Suprapubic skin (tissue), 4 donors: ENCODE measurements around the gene MYRFL. TPM values are rescaled to one million over a fixed set of nuclear protein-coding genes. Genes with fewer than 3 reads are reported as not detected.

Source experiments
- DNase-seq, 2 donors: peaks; one replicate each; pipeline ENCODE4 v3.0.0-alpha.2; 2019; ENCODE audit warnings: low spot score in 2 of 2
- H3K27ac ChIP-seq: fragments of 200-600 bp; sonication (generic); one replicate; pipeline ENCODE4 v1.5.1; 2019
- H3K27me3 ChIP-seq: fragments of 200-600 bp; sonication (generic); one replicate; pipeline ENCODE4 v1.5.1; 2019
- H3K36me3 ChIP-seq: fragments of 200-600 bp; sonication (generic); one replicate; pipeline ENCODE4 v1.5.1; 2019
- H3K4me1 ChIP-seq: fragments of 200-600 bp; sonication (generic); one replicate; pipeline ENCODE4 v1.5.1; 2019
- H3K4me3 ChIP-seq: fragments of 200-600 bp; sonication (generic); one replicate; pipeline ENCODE4 v1.5.1; 2019; ENCODE audit warnings: mild to moderate bottlenecking
- H3K9me3 ChIP-seq: fragments of 200-600 bp; sonication (generic); one replicate; pipeline ENCODE4 v1.5.1; 2019
- EP300 ChIP-seq: sonication (generic); formaldehyde crosslinking; IDR thresholded peaks from one replicate; pipeline ENCODE4 v1.6.1; 2017; ENCODE audit warnings: antibody characterized with exemption
- POLR2A ChIP-seq, 2 donors: fragments of 450-650 bp; IDR thresholded peaks; one replicate each; pipeline ENCODE4 v1.6.1; 2017; ENCODE audit warnings: antibody characterized with exemption in 2 of 2, mild to moderate bottlenecking in 2 of 2, moderate library complexity in 2 of 2
- POLR2AphosphoS5 ChIP-seq, 3 donors: sonication (generic); formaldehyde crosslinking; IDR thresholded peaks; one replicate each; pipeline ENCODE4 v1.6.1; 2017; ENCODE audit warnings: antibody characterized with exemption in 3 of 3
- WGBS: methylation state at CpG from one replicate; pipeline ENCODE4 v1.1.5; 2018; 5-methylcytosine and 5-hydroxymethylcytosine counted together
- total RNA-seq, 4 donors: library from RNA; depleted of rRNA; stranded (reverse); fragments of >200 nt; gene quantifications; one replicate each; pipeline ENCODE4 v1.1.0, GENCODE V29; 2016
- TF ChIP-seq, protein P1 (sequence below), 2 donors: fragments of 200-600 bp in 1 of 2; fragments of 450-650 bp in 1 of 2; sonication (generic) in 1 of 2; IDR thresholded peaks; one replicate each; pipeline ENCODE4 v1.5.1; 2016 to 2019; ENCODE audit warnings: antibody characterized with exemption in 2 of 2, mild to moderate bottlenecking in 1 of 2, moderate library complexity in 1 of 2

Gene MYRFL
- total RNA-seq, 4 donors from 2014 or later, result 1.2 to 3.2 TPM; not detected in 2

DNA sequence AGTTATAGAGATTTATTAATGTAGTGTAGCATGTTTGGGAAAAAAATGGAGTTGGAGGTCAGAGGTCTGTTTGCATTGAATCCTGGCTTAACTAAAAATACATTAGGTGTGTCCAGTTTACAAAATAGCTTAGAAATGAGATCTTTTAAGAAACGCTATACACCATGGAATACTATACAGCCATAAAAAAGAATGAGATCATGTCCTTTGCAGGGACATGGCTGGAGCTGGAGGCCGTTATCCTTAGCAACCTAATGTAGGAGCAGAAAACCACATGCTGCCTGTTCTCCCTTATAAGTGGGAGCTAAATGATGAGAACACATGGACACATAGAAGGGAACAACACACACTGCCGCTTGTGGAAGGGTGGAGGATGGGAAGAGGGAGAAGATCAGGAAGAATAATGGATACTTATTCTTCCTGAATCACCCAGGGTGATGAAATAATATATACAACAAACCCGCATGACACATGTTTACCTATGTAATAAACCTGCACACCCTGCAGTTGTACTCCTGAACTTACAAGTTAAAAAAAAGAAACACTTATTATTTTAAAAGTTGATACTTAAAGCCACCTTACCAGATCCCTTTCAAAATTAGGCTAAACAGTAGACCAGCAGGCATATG is 14.0 kb upstream of the MYRFL start:
- Histone ChIP-seq H3K36me3 (peaks cover 8% of the 10 kb centered on the region), H3K4me3 (no peak overlapping the region), H3K27ac (no peak overlapping the region), H3K27me3 (no peaks in the 10 kb centered on the region), H3K9me3 (peaks cover 7% of the 10 kb centered on the region), H3K4me1 (no peaks in the 10 kb centered on the region)
- TF ChIP-seq, protein P1, sequence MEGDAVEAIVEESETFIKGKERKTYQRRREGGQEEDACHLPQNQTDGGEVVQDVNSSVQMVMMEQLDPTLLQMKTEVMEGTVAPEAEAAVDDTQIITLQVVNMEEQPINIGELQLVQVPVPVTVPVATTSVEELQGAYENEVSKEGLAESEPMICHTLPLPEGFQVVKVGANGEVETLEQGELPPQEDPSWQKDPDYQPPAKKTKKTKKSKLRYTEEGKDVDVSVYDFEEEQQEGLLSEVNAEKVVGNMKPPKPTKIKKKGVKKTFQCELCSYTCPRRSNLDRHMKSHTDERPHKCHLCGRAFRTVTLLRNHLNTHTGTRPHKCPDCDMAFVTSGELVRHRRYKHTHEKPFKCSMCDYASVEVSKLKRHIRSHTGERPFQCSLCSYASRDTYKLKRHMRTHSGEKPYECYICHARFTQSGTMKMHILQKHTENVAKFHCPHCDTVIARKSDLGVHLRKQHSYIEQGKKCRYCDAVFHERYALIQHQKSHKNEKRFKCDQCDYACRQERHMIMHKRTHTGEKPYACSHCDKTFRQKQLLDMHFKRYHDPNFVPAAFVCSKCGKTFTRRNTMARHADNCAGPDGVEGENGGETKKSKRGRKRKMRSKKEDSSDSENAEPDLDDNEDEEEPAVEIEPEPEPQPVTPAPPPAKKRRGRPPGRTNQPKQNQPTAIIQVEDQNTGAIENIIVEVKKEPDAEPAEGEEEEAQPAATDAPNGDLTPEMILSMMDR (IDR thresholded peaks at IDR 0.05), result no peak
- TF ChIP-seq POLR2AphosphoS5 (IDR thresholded peaks at IDR 0.05) (no peak), POLR2A (IDR thresholded peaks at IDR 0.05) (no peak), EP300 (no peak)
- WGBS, result 70% methylated on average over 4 of the region's 4 CpGs
- no peak for DNase-seq

DNA sequence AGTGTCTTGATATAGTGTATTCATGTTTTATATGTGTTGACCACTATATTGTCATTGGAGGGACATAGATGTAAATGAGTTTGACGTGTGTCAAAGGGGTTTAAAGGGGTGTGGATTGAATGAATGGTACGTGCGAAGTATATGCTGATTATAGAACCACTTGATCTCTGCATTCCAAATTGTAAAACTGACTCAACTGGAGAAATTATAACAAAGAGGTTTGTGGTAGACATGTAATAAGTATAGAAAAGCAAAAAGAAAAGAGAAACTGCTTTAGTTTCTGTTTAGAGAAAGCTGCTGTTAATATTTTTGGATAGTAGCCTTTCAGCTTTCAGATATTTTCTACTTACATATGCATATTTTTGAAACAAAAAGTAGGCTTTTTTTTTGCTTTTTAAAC is 8.9 kb upstream of the MYRFL start:
- 90% methylated on average over 3 of the region's 3 CpGs for WGBS
- no peak for DNase-seq
- TF ChIP-seq, protein P1 (IDR thresholded peaks at IDR 0.05), result no peak
- TF ChIP-seq POLR2A (IDR thresholded peaks at IDR 0.05) (no peak), POLR2AphosphoS5 (IDR thresholded peaks at IDR 0.05) (no peak), EP300 (no peak)

DNA sequence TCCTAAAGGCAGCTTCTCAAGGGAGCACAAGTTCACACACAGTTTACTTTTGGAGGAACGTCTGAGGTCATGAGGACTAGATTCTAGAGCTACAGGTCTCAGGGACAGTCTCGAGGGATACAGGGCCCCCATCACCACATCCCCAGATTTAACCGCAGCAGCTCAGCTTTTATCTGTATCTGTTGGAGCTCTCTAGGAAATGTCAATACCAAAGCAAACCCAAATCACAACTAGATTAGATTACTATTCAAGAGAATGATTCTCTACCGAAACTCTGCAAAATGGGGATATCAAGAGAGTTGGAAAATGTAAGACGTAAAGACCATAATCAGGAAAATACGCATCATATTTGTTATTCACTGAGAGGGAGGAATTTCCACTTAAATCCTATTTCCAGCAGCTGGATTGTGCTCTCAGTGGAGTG is 4.0 kb upstream of the MYRFL start:
- DNase-seq, result no peak
- WGBS, result 75% methylated on average over 6 of the region's 6 CpGs
- H3K27ac ChIP-seq, result no peak overlapping the region

More for the DNA sequence above, 8.9 kb upstream of the MYRFL start:
- H3K4me3 ChIP-seq, result no peak overlapping the region
- no peaks in the 10 kb centered on the region for H3K9me3 ChIP-seq
- H3K27ac ChIP-seq, result no peak overlapping the region
- H3K36me3 ChIP-seq, result no peaks in the 10 kb centered on the region
- no peaks in the 10 kb centered on the region for H3K4me1 ChIP-seq
- H3K27me3 ChIP-seq, result no peaks in the 10 kb centered on the region

DNA sequence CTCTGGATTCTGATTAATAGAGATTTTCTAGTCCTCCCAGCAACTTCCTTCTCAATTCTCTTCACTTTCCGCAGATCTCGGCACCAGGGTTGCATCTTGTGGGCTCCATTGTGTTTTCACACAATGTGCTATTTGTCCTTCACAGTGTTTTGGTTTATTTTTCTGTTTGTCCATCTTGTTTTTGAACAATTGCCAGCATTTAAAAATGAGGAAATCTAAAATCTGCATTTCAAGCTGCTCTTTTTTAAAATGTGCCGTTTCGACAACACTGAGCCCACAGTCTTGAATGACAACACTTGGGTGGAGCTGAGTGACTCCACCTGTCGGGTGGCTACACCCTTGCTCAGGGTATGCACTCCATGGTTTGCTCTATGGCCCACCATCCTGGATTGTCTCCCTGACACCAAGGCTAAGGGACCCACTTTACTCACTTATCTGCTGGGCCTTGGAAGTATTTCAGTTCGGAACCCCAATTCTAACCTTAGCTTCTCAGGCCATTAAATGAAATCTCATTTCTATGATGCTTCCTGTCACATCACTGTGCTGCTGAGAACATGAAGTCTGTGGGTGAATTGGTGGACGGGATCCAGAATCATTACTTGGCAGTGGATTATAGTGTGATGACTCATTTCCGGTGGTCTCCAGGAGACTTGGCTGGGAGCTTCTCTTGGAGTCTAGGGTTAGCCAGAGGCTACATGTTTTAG is 3.4 kb upstream of the MYRFL start:
- no peak for DNase-seq
- WGBS, result 38% methylated on average over 8 of the region's 8 CpGs
- Histone ChIP-seq H3K9me3 (no peaks in the 10 kb centered on the region), H3K4me3 (no peak overlapping the region), H3K4me1 (peaks cover 7% of the 10 kb centered on the region), H3K27ac (no peak overlapping the region), H3K27me3 (no peaks in the 10 kb centered on the region), H3K36me3 (no peaks in the 10 kb centered on the region)
- TF ChIP-seq POLR2A (IDR thresholded peaks at IDR 0.05) (no peak), POLR2AphosphoS5 (IDR thresholded peaks at IDR 0.05) (no peak), EP300 (no peak)
- TF ChIP-seq, protein P1 (IDR thresholded peaks at IDR 0.05), result no peak

More for the DNA sequence above, 4.0 kb upstream of the MYRFL start:
- Histone ChIP-seq H3K27me3 (no peaks in the 10 kb centered on the region), H3K36me3 (no peaks in the 10 kb centered on the region), H3K4me3 (no peak overlapping the region), H3K4me1 (peaks cover 7% of the 10 kb centered on the region), H3K9me3 (no peaks in the 10 kb centered on the region)
- TF ChIP-seq POLR2AphosphoS5 (IDR thresholded peaks at IDR 0.05), result no peak
- TF ChIP-seq POLR2A (IDR thresholded peaks at IDR 0.05), result no peak
- TF ChIP-seq, protein P1 (IDR thresholded peaks at IDR 0.05), result no peak
- no peak for TF ChIP-seq EP300

DNA sequence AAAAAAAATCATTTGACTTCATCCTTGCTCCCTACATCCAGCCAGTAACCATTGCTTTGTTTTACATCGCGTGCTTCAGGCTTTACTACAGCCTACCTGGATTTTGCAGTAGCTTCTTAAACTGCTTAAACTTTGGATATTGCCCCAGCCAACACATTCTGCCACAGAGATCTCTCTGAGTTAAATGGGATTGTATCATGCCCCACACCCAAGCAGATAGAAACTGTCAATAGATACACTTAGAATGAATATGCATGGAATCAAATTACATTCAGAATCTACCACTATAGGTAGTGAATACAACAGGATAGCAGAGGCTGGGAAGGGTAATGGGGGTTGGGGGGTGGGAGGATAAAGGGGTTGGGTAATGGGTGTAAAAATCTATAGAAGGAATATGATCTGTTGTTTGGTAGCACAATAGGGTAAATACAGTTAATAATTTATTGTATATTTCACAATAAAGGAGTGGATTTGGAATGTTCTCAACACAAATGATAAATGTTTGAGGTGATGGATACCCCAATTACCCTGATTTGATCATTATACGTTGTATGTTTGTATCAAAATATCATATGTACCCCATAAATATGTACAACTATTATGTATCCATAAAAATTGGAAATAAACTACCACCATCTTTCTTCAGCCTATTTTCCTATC is 2.7 kb upstream of the MYRFL start:
- H3K9me3 ChIP-seq, result no peaks in the 10 kb centered on the region
- no peaks in the 10 kb centered on the region for H3K27me3 ChIP-seq
- peaks cover 7% of the 10 kb centered on the region for H3K4me1 ChIP-seq
- no peaks in the 10 kb centered on the region for H3K36me3 ChIP-seq
- WGBS, result 65% methylated on average over 3 of the region's 3 CpGs
- H3K4me3 ChIP-seq, result no peak overlapping the region
- no peak overlapping the region for H3K27ac ChIP-seq
- no peak for DNase-seq
- TF ChIP-seq EP300 (no peak), POLR2A (IDR thresholded peaks at IDR 0.05) (no peak), POLR2AphosphoS5 (IDR thresholded peaks at IDR 0.05) (no peak)
- TF ChIP-seq, protein P1 (IDR thresholded peaks at IDR 0.05), result no peak
